Activated naive CD4-positive, alpha-beta T cell (primary cell): ENCODE measurements around the gene FSIP2.

Experiments used
- DNase-seq, 4 experiments: peaks; one replicate each; lab custom pipeline; 2025; lab: John Stamatoyannopoulos, UW

FSIP2 gene

GRCh38 chr2:185738679-185739472 lies at the start of gene FSIP2:
FSIP2 (plus strand) TSS chr2:185738804; CDS start chr2:185738895, 91 bp downstream.
- no peak for DNase-seq

- no peak for DNase-seq
Observed at GRCh38 chr2:185689906-185690539, 48.6 kb upstream of the FSIP2 start.

- DNase-seq: no peak
Observed at GRCh38 chr2:185695711-185696235, 42.8 kb upstream of the FSIP2 start.

- no peak for DNase-seq
Observed at GRCh38 chr2:185700883-185701282, 37.7 kb upstream of the FSIP2 start.

GRCh38 chr2:185734658-185735057 lies 3.9 kb upstream of the FSIP2 start:
- DNase-seq: no peak

GRCh38 chr2:185736210-185736609 lies 2.4 kb upstream of the FSIP2 start:
- DNase-seq: no peak

- no peak for DNase-seq
Observed at GRCh38 chr2:185745864-185746859, 7.6 kb downstream of the FSIP2 start.

- DNase-seq: no peak
Observed at GRCh38 chr2:185757356-185757755, 18.8 kb downstream of the FSIP2 start.

GRCh38 chr2:185771396-185771795 lies 32.8 kb downstream of the FSIP2 start:
- no peak for DNase-seq

- DNase-seq: no peak
Observed at GRCh38 chr2:185780890-185781289, 42.3 kb downstream of the FSIP2 start.

GRCh38 chr2:185782223-185782769 lies 43.7 kb downstream of the FSIP2 start:
- DNase-seq: no peak

- no peak for DNase-seq
Observed at GRCh38 chr2:185785156-185785555, 46.6 kb downstream of the FSIP2 start.

GRCh38 chr2:185785851-185786473 lies 47.4 kb downstream of the FSIP2 start:
- DNase-seq: no peak

GRCh38 chr2:185787227-185788145 lies 48.9 kb downstream of the FSIP2 start:
- DNase-seq: no peak

GRCh38 chr2:185790361-185790760 lies 51.8 kb downstream of the FSIP2 start:
- no peak for DNase-seq

- DNase-seq: no peak
Observed at GRCh38 chr2:185793532-185794345, 55.1 kb downstream of the FSIP2 start.

GRCh38 chr2:185796758-185797157 lies 58.2 kb downstream of the FSIP2 start:
- DNase-seq: no peak

- no peak for DNase-seq
Observed at GRCh38 chr2:185802926-185803325, 64.3 kb downstream of the FSIP2 start.

GRCh38 chr2:185806783-185807182 lies 68.2 kb downstream of the FSIP2 start:
- DNase-seq: no peak
